ENCODE measurements around the gene DGKD.

DGKD gene

DNA sequence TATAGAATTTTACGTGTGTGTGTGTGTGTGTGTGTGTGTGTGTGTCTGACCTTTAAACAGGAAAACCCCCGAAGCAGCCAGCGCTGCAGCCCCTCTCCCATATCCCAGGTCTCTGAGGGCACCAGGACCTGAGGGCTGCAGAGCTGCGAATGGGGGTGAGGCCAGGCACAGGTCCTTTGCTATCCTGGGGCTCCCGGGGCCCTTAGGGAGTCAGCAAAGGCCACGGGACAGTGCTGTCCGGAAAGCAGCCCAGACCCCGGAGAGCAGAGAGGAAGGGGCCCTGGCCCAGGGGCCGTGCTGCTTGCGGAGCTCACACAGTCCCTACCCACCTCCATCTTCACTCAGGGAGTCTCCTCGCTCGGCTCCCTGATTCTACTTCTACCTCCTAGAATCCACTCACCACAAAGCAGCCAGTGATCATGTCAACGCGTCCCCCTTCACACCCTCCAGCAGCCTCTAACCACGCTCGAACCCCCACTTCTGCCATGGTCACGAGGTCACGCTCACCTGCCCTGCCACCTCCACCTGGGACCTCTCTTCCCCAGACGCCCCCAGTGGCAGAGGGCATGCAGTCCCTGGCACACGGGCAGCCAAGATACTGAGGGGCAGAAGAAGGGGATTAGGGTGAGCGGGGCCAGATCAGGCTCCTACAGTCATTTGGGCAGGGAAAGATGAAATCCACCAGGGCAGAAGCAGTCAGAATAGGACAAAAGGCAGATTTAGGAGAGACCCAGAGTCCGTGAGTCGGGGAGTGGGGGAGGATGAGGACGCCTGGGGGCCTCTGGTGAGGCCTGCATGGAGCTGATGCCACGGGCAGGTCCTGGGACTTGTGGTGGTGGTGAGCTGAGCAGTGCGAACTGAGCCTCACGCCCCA is 125.6 kb downstream of the DGKD start:
- no peak for DNase-seq

- DNase-seq, result peak; percentile 4 to 59 (median 16)
These were observed 126.4 kb downstream of the DGKD start for GRCh38 chr2:233480490-233481202.

- no peak for DNase-seq
These were observed 127.3 kb downstream of the DGKD start for GRCh38 chr2:233481368-233482142.

DNA sequence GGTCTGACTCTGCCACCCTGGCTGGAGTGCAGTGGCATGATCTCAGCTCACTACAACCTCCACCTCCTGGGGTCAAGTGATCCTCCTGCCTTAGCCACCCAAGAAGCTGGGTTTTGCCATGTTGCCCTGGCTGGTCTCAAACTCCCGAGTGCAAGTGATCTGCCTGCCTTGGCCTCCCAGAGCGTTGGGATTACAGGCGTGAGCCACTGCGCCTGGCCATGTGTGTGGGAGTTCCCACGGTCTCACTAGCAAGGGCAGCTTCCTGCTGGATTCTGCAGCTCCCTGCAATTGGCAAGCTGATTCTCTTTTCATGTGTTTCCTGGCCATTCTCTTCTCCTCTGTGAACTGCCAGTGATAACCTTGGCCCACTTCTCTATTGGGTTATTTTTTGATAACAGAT is 128.3 kb downstream of the DGKD start:
- no peak for DNase-seq

DNA sequence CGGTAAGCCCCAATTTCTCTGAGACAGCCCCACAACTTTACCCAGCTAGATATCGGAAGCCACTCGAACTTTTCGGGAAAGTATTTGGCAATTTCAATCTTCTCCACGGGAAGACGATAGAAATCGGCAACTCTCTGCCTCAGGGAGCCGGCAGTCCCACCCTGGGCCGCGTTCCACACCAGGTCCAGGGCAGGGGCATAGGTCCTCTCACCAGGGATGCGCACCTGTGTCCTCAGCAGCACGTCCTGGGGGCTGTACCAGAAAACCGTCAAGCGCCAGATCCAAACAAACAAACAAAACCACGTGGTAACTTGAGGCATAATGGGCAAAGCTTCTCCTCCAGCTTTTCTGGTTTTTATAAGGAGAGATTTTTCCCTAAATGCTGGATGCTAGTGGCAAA is 131.4 kb downstream of the DGKD start:
- DNase-seq, result no peak

DNA sequence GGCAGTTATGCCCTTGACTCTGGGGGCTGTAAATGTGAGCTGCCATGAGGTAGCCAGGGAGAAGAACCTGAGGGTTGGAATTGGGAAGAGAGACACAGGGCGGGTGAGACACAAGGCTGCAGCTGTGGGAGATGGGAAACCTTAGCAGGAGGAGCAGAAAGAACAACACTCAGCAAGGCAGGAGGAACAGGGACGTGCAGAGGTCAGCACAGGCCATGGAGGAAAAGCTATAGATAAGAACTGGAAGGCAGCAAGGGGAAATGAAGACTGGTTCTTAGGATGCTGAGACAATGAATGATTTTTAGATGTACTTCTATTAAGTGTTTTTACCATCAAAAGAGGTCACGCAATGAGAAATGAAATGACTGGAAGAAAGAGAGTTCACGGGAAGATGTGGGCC is 132.1 kb downstream of the DGKD start:
- no peak for DNase-seq

GRCh38 chr2:233486778-233487552 is 132.7 kb downstream of the DGKD start:
- DNase-seq, result no peak

DNA sequence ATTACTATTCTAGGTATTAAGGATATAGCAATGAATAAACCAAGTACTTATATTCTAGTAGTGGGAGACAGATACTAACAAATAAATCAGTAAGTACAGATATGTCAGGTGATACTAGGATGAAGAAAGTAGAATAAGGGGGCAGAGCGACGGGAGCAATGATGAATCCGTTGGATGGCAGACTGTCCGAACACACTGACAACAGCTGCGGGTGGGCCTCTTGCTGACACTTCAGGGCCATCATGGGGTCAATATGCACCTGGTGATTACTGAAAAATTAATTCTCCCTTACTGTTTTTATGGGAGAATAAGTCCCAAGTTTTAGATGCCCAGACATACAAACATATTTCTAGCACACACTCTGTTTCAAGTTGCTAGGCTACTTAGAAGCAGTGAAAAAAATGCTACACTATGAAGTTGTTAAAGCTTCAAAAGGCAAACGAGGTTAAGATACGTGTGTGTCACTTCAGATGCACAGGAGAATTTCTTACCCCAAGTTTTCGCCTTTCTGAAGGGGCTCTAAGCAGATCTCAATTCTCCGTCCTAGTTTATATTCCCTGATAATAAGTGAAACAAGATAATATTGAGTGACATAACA is 133.6 kb downstream of the DGKD start:
- DNase-seq, result no peak

DNA sequence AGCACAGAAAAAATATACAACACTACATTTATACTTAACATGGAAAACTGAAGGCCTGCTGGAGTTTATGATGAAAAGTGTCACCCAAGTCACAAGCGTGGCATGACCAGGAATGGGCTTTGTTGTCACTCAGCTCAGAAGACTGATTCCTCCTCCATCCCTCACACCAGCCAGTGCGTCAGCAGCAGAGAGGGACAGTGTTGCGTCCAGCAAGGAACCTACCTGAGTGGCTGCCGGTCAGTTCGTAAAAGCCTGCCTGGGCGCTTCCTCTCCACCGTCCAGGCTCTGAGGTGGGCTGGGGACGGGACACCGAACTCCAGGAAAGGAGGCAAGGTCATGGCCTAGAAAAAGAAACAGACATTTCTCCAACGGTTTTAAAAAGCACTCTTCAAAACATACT is 134.8 kb downstream of the DGKD start:
- no peak for DNase-seq

GRCh38 chr2:233489666-233490065 is 135.4 kb downstream of the DGKD start:
- no peak for DNase-seq

- no peak for DNase-seq
These were observed 136.5 kb downstream of the DGKD start for GRCh38 chr2:233490831-233491230.

GRCh38 chr2:233491326-233491725 is 137.0 kb downstream of the DGKD start:
- no peak for DNase-seq

- no peak for DNase-seq
These were observed 137.8 kb downstream of the DGKD start for GRCh38 chr2:233492078-233492477.

DNA sequence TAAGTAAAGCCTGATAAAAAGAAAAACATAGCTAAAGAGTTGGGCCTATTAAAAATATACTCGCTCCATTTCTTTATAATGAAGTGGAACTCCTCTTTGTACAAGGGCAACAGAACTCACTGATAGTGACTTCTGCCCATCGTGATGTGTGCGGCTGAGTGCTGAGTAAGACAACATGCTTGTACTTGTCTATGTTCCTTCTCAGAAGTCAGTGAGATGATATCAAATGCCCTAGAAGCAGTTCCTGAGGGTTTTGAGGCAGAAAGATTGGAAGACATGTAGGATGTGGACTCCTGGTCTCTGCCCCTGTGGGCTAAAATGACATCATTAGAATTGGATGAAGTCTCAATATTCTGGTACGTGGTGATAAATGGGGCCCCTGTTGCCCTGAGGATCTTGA is 138.5 kb downstream of the DGKD start:
- DNase-seq, result no peak

- no peak for DNase-seq
These were observed 141.5 kb downstream of the DGKD start for GRCh38 chr2:233495503-233496496.

DNA sequence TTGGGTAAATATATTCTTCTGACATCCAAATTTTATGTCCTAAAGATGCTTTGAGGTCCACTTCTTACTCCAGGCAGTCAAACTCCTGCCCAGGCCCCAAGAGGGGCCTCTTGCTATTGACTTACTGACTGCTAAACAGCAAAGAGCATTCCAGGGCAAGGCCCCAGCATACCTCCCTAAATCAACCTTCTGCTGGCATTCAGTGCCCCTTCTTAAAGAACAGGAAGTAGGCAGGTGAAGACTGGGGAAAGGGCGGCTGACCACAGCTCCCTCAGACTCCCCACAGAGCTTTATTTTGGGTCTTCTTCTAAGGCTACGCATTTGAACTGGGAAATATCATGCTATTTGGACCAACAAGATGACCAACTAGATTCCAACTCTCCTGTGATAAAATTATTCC is 143.4 kb downstream of the DGKD start:
- no peak for DNase-seq

- DNase-seq, result no peak
These were observed 143.8 kb downstream of the DGKD start for GRCh38 chr2:233498126-233498525.

- DNase-seq, result no peak
These were observed 145.6 kb downstream of the DGKD start for GRCh38 chr2:233499928-233500327.

DNA sequence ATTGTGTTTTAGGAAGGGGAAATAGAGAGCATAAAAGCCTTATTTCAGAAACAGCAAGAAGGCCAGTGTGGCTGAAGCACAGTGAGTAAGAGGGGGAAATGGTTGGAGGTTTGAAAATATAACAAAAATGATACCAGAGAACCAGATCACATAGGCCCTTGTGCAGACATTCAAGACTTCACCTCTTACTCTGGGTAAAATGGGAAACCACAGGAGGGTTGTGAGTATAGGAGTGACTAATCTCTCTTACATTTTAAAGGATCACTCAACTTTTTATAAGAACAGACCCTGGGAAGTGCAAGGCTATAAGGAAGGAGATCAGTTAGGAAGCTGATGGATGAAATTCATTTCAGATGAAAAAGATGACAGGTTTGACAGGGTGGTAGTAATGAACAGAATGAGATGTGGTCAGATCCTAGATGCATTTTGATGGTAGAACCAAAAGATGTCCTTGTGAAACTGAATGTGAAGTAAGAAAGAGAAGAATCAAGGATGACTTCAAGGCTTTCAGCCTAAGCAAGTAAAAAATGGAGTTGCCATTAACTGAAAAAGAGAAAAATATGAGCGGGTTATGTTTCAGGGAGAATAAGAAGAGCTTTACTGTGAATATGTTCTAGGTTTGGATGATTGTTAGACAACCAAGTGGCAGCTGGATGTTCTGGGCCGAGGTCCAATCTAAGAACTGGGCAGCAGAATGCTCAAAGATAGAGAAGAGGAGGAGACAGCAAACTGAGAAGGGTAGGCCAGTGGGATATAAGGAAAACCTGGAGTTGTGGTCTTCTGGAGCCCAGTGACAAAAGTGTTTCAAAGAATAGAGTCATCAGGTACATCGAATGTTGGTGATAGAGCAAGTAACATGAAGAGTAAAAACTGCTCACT is 147.1 kb downstream of the DGKD start:
- DNase-seq, result no peak

DNA sequence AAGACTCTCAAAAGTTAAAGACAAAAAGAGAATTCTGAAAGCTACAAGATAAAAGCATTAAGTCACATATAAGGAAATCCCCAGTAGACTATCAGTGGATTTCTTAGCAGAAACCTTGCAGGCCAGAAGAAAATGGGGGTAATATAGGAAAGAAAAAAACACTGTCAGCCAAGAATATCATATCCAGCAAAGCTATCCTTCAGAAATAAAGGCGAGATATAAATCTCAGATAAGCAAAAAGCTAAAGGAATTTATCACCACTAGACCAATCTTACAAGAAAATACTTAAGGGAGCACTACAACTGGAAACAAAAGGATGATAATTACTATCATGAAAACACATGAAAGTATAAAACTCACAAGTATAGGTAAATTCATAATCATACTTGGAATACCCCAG is 149.2 kb downstream of the DGKD start:
- DNase-seq, result no peak
